H9 (cell line): ENCODE measurements around the gene ANO3. TPM values are rescaled to one million over a fixed set of nuclear protein-coding genes. Genes with fewer than 3 reads are reported as not detected.

Source experiments
- DNase-seq: peaks from one replicate; pipeline ENCODE4 v3.0.0-alpha.2; 2017
- H2AFZ ChIP-seq: one replicate; pipeline ENCODE4 v1.6.1; 2013; ENCODE audit warnings: mild to moderate bottlenecking, low read length, control low read depth, moderate library complexity
- H2AK5ac ChIP-seq: 2 replicates; pipeline ENCODE4 v1.6.1; 2013; ENCODE audit warnings: low read length, control low read depth, mixed read lengths; ENCODE audit not compliant: insufficient read length
- H2BK120ac ChIP-seq: one replicate; pipeline ENCODE4 v1.6.1; 2013; ENCODE audit warnings: low read depth, mild to moderate bottlenecking, low read length, control low read depth, inconsistent platforms; ENCODE audit not compliant: poor library complexity, severe bottlenecking
- H2BK12ac ChIP-seq: 2 replicates; pipeline ENCODE4 v1.6.1; 2013; ENCODE audit warnings: low read length, control low read depth, mixed read lengths, low read depth; ENCODE audit not compliant: insufficient read length
- H2BK15ac ChIP-seq: 2 replicates; pipeline ENCODE4 v1.6.1; 2013; ENCODE audit warnings: low read depth, low read length, control low read depth
- H2BK20ac ChIP-seq: one replicate; pipeline ENCODE4 v1.6.1; 2013; ENCODE audit warnings: low read depth, mild to moderate bottlenecking, low read length, control low read depth, inconsistent platforms; ENCODE audit not compliant: poor library complexity, severe bottlenecking
- H2BK5ac ChIP-seq: 2 replicates; pipeline ENCODE4 v1.6.1; 2013; ENCODE audit warnings: low read length, control low read depth, mixed read lengths; ENCODE audit not compliant: insufficient read length
- H3K14ac ChIP-seq: 2 replicates; pipeline ENCODE4 v1.6.1; 2013; ENCODE audit warnings: low read length, control low read depth; ENCODE audit not compliant: insufficient read depth
- H3K18ac ChIP-seq: 2 replicates; pipeline ENCODE4 v1.6.1; 2013; ENCODE audit warnings: low read depth, mild to moderate bottlenecking, mixed read lengths, low read length, control low read depth; ENCODE audit not compliant: insufficient read length
- H3K23ac ChIP-seq: 2 replicates; pipeline ENCODE4 v1.6.1; 2013; ENCODE audit warnings: low read length, control low read depth, mixed read lengths, low read depth; ENCODE audit not compliant: insufficient read length
- H3K23me2 ChIP-seq: 2 replicates; pipeline ENCODE4 v1.6.1; 2013; ENCODE audit warnings: low read depth, mild to moderate bottlenecking, mixed read lengths, low read length, control low read depth; ENCODE audit not compliant: insufficient read length, poor library complexity, severe bottlenecking
- H3K27ac ChIP-seq: 2 replicates; pipeline ENCODE4 v1.5.1; 2013; ENCODE audit warnings: low read length, control low read depth, mixed read lengths, low read depth; ENCODE audit not compliant: insufficient read length
- H3K27me3 ChIP-seq: 2 replicates; pipeline ENCODE4 v1.6.1; 2013; ENCODE audit warnings: low read length, control low read depth, inconsistent platforms; ENCODE audit not compliant: insufficient read depth
- H3K4ac ChIP-seq: 2 replicates; pipeline ENCODE4 v1.6.1; 2013; ENCODE audit warnings: low read depth, mild to moderate bottlenecking, control low read depth, inconsistent platforms, low read length, moderate library complexity
- H3K4me1 ChIP-seq: 2 replicates; pipeline ENCODE4 v1.6.1; 2013; ENCODE audit warnings: low read length, control low read depth, inconsistent platforms; ENCODE audit not compliant: insufficient read depth
- H3K4me2 ChIP-seq: 2 replicates; pipeline ENCODE4 v1.6.1; 2013; ENCODE audit warnings: low read length, control low read depth, mixed read lengths; ENCODE audit not compliant: insufficient read length, insufficient read depth
- H3K56ac ChIP-seq: 2 replicates; pipeline ENCODE4 v1.6.1; 2013; ENCODE audit warnings: low read depth, mild to moderate bottlenecking, mixed read lengths, low read length, control low read depth; ENCODE audit not compliant: insufficient read length
- H3K79me1 ChIP-seq: 2 replicates; pipeline ENCODE4 v1.6.1; 2013; ENCODE audit warnings: low read depth, mild to moderate bottlenecking, moderate library complexity, low read length, control low read depth, inconsistent platforms; ENCODE audit not compliant: insufficient read depth, poor library complexity, severe bottlenecking
- H3K79me2 ChIP-seq: 2 replicates; pipeline ENCODE4 v1.6.1; 2013; ENCODE audit warnings: low read length, control low read depth, inconsistent platforms; ENCODE audit not compliant: insufficient read depth
- H3K9ac ChIP-seq: 2 replicates; pipeline ENCODE4 v1.6.1; 2013; ENCODE audit warnings: low read length, control low read depth, mixed read lengths; ENCODE audit not compliant: insufficient read length; ENCODE audit errors: extremely low read depth
- H3K9me3 ChIP-seq: one replicate; pipeline ENCODE4 v1.6.1; 2013; ENCODE audit warnings: low read depth, low read length, inconsistent platforms; ENCODE audit not compliant: control insufficient read depth
- H3T11ph ChIP-seq: one replicate; pipeline ENCODE4 v1.6.1; 2013; ENCODE audit warnings: mild to moderate bottlenecking, low read length, control low read depth, inconsistent platforms
- H4K20me1 ChIP-seq: one replicate; pipeline ENCODE4 v1.6.1; 2013; ENCODE audit not compliant: control insufficient read depth, insufficient read length, insufficient read depth
- H4K5ac ChIP-seq: 2 replicates; pipeline ENCODE4 v1.6.1; 2013; ENCODE audit warnings: low read depth, mild to moderate bottlenecking, mixed read lengths, low read length, control low read depth; ENCODE audit not compliant: insufficient read length
- H4K8ac ChIP-seq: replicated peaks from 2 replicates; pipeline ENCODE4 v1.6.1; 2013; ENCODE audit warnings: low read length, control low read depth, mixed read lengths, low read depth; ENCODE audit not compliant: insufficient read length
- H4K91ac ChIP-seq: 2 replicates; pipeline ENCODE4 v1.6.1; 2013; ENCODE audit warnings: low read depth, mild to moderate bottlenecking, moderate library complexity, mixed read lengths, low read length, control low read depth; ENCODE audit not compliant: insufficient read length
- H3K27ac Mint-ChIP-seq, 3 experiments: 2 replicates in 2 of 3; 3 replicates in 1 of 3; pipeline ENCODE4 v1.8.0; 2020 to 2021; ENCODE audit warnings: mixed read lengths in 3 of 3, mild to moderate bottlenecking in 1 of 3, moderate library complexity in 1 of 3
- H3K27me3 Mint-ChIP-seq: 2 replicates; pipeline ENCODE4 v1.8.0; 2021; ENCODE audit warnings: low read depth, mild to moderate bottlenecking, moderate library complexity, mixed read lengths
- H3K36me3 Mint-ChIP-seq, 3 experiments: 2 replicates in 2 of 3; 3 replicates in 1 of 3; pipeline ENCODE4 v1.8.0; 2020 to 2021; ENCODE audit warnings: low read depth in 3 of 3, mixed read lengths in 3 of 3; ENCODE audit not compliant: insufficient read depth in 1 of 3
- H3K4me1 Mint-ChIP-seq, 2 experiments: 2 replicates each; pipeline ENCODE4 v1.8.0; 2020; ENCODE audit warnings: mixed read lengths in 2 of 2
- H3K4me3 Mint-ChIP-seq, 2 experiments: 2 replicates in 1 of 2; 3 replicates in 1 of 2; pipeline ENCODE4 v1.8.0; 2020 to 2021; ENCODE audit warnings: mild to moderate bottlenecking in 2 of 2, mixed read lengths in 2 of 2, moderate library complexity in 1 of 2
- H3K9me3 Mint-ChIP-seq, 2 experiments: 2 replicates in 1 of 2; 3 replicates in 1 of 2; pipeline ENCODE4 v1.8.0; 2020; ENCODE audit warnings: mild to moderate bottlenecking in 2 of 2, mixed read lengths in 2 of 2, moderate library complexity in 1 of 2
- WGBS: extraction: QIAGEN DNeasy Blood & Tissue Kit; methylation state at CpG from one replicate; pipeline ENCODE4 v1.1.7; 2013; ENCODE audit warnings: missing lambda C conversion rate, low lambda C conversion rate, mixed read lengths; ENCODE audit not compliant: insufficient read length; ENCODE audit errors: extremely low coverage; 5-methylcytosine and 5-hydroxymethylcytosine counted together
- total RNA-seq: library from RNA; stranded (reverse); gene quantifications from 2 replicates; pipeline ENCODE4 v1.2.1, GENCODE V29; 2021
- TF ChIP-seq, protein P1 (sequence below): fragments of 200-600 bp; sonication (generic); conservative IDR thresholded peaks from 3 replicates; pipeline ENCODE4 v1.8.0; 2021; ENCODE audit warnings: antibody characterized with exemption, mild to moderate bottlenecking

ANO3 gene
- total RNA-seq, 1 experiment from 2014 or later = not detected

DNA sequence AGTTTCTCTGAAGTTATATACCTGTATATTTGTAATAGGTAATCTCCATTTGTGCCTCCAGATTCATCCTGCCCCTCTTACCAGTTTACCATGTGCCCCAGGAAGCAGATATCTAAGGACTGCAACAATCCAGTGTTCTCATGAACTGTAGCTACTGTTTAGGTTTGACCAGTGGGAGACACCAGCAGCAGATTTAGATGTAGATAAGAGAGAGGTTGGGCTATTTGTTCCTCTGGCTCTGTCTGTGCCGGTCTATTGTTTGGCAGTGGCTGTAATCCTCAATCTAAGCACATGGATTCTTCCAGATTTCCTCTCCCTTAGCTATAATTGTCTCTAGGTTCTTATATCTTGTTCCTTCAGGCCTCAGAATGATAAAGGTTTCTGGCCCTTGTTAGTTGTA lies 88.4 kb downstream of the ANO3 start:
- Histone ChIP-seq H3K27me3 (no peaks in the 10 kb centered on the region), H2BK15ac (no peak overlapping the region), H4K5ac (no peak overlapping the region), H3K18ac (peak overlapping the region; percentile 38), H3K14ac (no peak overlapping the region), H4K20me1 (no peaks in the 10 kb centered on the region), H3K4me1 (no peaks in the 10 kb centered on the region), H3K4ac (no peak overlapping the region), H3K27ac (no peak overlapping the region), H3K79me2 (no peaks in the 10 kb centered on the region), H2AK5ac (no peak overlapping the region), H2BK5ac (no peak overlapping the region), H2AFZ (no peak overlapping the region), H3T11ph (no peak overlapping the region), H3K4me2 (no peak overlapping the region), H2BK20ac (no peak overlapping the region), H4K8ac (no peak overlapping the region), H2BK120ac (no peak overlapping the region), H3K79me1 (no peaks in the 10 kb centered on the region), H4K91ac (no peak overlapping the region), H3K56ac (no peak overlapping the region), H3K9me3 (no peaks in the 10 kb centered on the region), H3K23ac (no peak overlapping the region), H2BK12ac (no peak overlapping the region), H3K23me2 (no peaks in the 10 kb centered on the region), H3K9ac (no peak overlapping the region)
- TF ChIP-seq, protein P1, sequence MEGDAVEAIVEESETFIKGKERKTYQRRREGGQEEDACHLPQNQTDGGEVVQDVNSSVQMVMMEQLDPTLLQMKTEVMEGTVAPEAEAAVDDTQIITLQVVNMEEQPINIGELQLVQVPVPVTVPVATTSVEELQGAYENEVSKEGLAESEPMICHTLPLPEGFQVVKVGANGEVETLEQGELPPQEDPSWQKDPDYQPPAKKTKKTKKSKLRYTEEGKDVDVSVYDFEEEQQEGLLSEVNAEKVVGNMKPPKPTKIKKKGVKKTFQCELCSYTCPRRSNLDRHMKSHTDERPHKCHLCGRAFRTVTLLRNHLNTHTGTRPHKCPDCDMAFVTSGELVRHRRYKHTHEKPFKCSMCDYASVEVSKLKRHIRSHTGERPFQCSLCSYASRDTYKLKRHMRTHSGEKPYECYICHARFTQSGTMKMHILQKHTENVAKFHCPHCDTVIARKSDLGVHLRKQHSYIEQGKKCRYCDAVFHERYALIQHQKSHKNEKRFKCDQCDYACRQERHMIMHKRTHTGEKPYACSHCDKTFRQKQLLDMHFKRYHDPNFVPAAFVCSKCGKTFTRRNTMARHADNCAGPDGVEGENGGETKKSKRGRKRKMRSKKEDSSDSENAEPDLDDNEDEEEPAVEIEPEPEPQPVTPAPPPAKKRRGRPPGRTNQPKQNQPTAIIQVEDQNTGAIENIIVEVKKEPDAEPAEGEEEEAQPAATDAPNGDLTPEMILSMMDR = no peak
- Mint-ChIP-seq H3K4me1 (peaks cover 5 to 6% of the 10 kb centered on the region in 2 experiments), H3K27me3 (no peaks in the 10 kb centered on the region), H3K4me3 (no peak overlapping the region), H3K36me3 (no peaks in the 10 kb centered on the region), H3K9me3 (no peaks in the 10 kb centered on the region), H3K27ac (peak overlapping the region in 1 of 3 experiments; percentile 1; a peak in 1 of 7 replicates)
- no peak for DNase-seq
- no CpG with 5 or more reads among the region's 1 CpG for WGBS
